Urothelium cell line (cell line): ENCODE measurements around the gene FGFR2.

Experiments used
- DNase-seq: peaks from one replicate; pipeline ENCODE4 v3.0.0; 2011; ENCODE audit warnings: low spot score, mixed read lengths
- FAIRE-seq: peaks from 2 replicates; lab custom pipeline; 2011; peaks lifted over from hg19 to GRCh38; lab: Jason Lieb, UNC

Gene FGFR2

GRCh38 chr10:121428867-121429266 is 169.4 kb downstream of the FGFR2 start:
- no peak for FAIRE-seq

More at GRCh38 chr10:121428867-121429266, 169.4 kb downstream of the FGFR2 start:
- DNase-seq = no peak
